ENCODE data around the gene CHTOP. TPM values are rescaled to one million over a fixed set of nuclear protein-coding genes. Genes with fewer than 3 reads are reported as not detected.

The CHTOP gene
- total and polyA plus RNA-seq, 2 experiments from 2014 or later = 73.4 to 97.8 TPM

- peaks cover 8% of the 10 kb centered on the region; the same call in 1 of the 2 replicates for H3K4me1 ChIP-seq (ENCODE audit: insufficient read depth)
- H3K4me1 Mint-ChIP-seq = peaks cover 12% of the 10 kb centered on the region
- no peak overlapping the region for H3K4me2 ChIP-seq
- H3K9me2 ChIP-seq (ENCODE audit: insufficient read depth) = no peaks in the 10 kb centered on the region
- H3K27ac Mint-ChIP-seq = no peak overlapping the region
- no peak for DNase-seq (ENCODE audit: low spot score)
- H3K9me3 Mint-ChIP-seq = no peaks in the 10 kb centered on the region
- H4K20me1 ChIP-seq (replicated peaks; ENCODE audit: insufficient read depth) = peaks cover 41% of the 10 kb centered on the region
- H3K79me2 ChIP-seq (replicated peaks; ENCODE audit: insufficient read depth) = peaks cover 72% of the 10 kb centered on the region
- no peak overlapping the region for H3K4me3 ChIP-seq
- H3K36me3 ChIP-seq (ENCODE audit: insufficient read depth) = peaks cover 73% of the 10 kb centered on the region
- TF ChIP-seq JUNB (IDR thresholded peaks at IDR 0.05; ENCODE audit: unreplicated experiment) = no peak
- no peak for TF ChIP-seq CTCF (conservative IDR thresholded peaks at IDR 0.05; ENCODE audit: low read depth in 2 of 2)
- TF ChIP-seq EZH2 (IDR thresholded peaks at IDR 0.05; ENCODE audit: low read depth, unreplicated experiment) = no peak
- TF ChIP-seq POLR2AphosphoS5 (IDR thresholded peaks at IDR 0.05; ENCODE audit: low read depth) = no peak
- no peak for TF ChIP-seq STAT1 (IDR thresholded peaks at IDR 0.05; ENCODE audit: unreplicated experiment)
- no peak for TF ChIP-seq REST (IDR thresholded peaks at IDR 0.05; ENCODE audit: unreplicated experiment)
- H3K36me3 Mint-ChIP-seq (ENCODE audit: low read depth) = peaks cover 86% of the 10 kb centered on the region
- no peaks in the 10 kb centered on the region for H3K27me3 ChIP-seq (ENCODE audit: insufficient read depth)
- H3K27ac ChIP-seq (ENCODE audit: low read depth) = no peak overlapping the region
- H3K4me3 Mint-ChIP-seq = no peak overlapping the region
- no peak for ATAC-seq
- no peak overlapping the region for H2AFZ ChIP-seq
- H3F3A ChIP-seq (replicated peaks; ENCODE audit: low read depth) = peaks cover 31% of the 10 kb centered on the region
- peaks cover 10% of the 10 kb centered on the region for H3K27me3 Mint-ChIP-seq (ENCODE audit: insufficient read depth, low read depth, poor library complexity)
Observed at GRCh38 chr1:153638261-153638660, 4.4 kb downstream of the CHTOP start.

- H3K79me2 ChIP-seq (replicated peaks; ENCODE audit: insufficient read depth) = peaks cover 71% of the 10 kb centered on the region
- H3K4me1 ChIP-seq (ENCODE audit: insufficient read depth) = peaks cover 6% of the 10 kb centered on the region; the same call in 1 of the 2 replicates
- Mint-ChIP-seq H3K4me1 (peaks cover 8% of the 10 kb centered on the region), H3K4me3 (no peak overlapping the region), H3K27me3 (ENCODE audit: insufficient read depth, low read depth, poor library complexity) (peaks cover 3% of the 10 kb centered on the region), H3K27ac (no peak overlapping the region), H3K36me3 (ENCODE audit: low read depth) (peaks cover 92% of the 10 kb centered on the region), H3K9me3 (no peaks in the 10 kb centered on the region)
- H3K36me3 ChIP-seq (ENCODE audit: insufficient read depth) = peaks cover 84% of the 10 kb centered on the region
- peaks cover 38% of the 10 kb centered on the region for H3F3A ChIP-seq (replicated peaks; ENCODE audit: low read depth)
- no peaks in the 10 kb centered on the region for H3K27me3 ChIP-seq (ENCODE audit: insufficient read depth)
- no peak overlapping the region for H3K4me3 ChIP-seq
- H2AFZ ChIP-seq = no peak overlapping the region
- DNase-seq (ENCODE audit: low spot score) = no peak
- H3K4me2 ChIP-seq = no peak overlapping the region
- H4K20me1 ChIP-seq (replicated peaks; ENCODE audit: insufficient read depth) = peaks cover 46% of the 10 kb centered on the region
- no peak for ATAC-seq
- no peak overlapping the region for H3K27ac ChIP-seq (ENCODE audit: low read depth)
- no peaks in the 10 kb centered on the region for H3K9me2 ChIP-seq (ENCODE audit: insufficient read depth)
- TF ChIP-seq REST (IDR thresholded peaks at IDR 0.05; ENCODE audit: unreplicated experiment) (no peak), EZH2phosphoT487 (IDR thresholded peaks at IDR 0.05; ENCODE audit: unreplicated experiment) (no peak), CREB1 (CRISPR knock-in tag; IDR thresholded peaks at IDR 0.05; ENCODE audit: low read depth) (no peak), JUNB (IDR thresholded peaks at IDR 0.05; ENCODE audit: unreplicated experiment) (no peak)
Observed at GRCh38 chr1:153639280-153639679, 5.4 kb downstream of the CHTOP start.
